GM13976 (cell line): ENCODE data around the gene FASLG.

Experiments used
- DNase-seq: peaks from one replicate; pipeline ENCODE4 v3.0.0; 2012; ENCODE audit warnings: low spot score
- in situ Hi-C: fragments of 300-500 bp; cut with MboI; formaldehyde crosslinking; loops from one replicate; pipeline ENCODE4 v1.12.0; 2022; ENCODE audit warnings: low sequenced_read_pairs, mixed read lengths, inconsistent platforms; ENCODE audit not compliant: unreplicated experiment
- TF ChIP-seq, protein P1 (sequence below): IDR thresholded peaks from 2 replicates; pipeline ENCODE4 v1.5.1; 2012; ENCODE audit warnings: borderline replicate concordance, mild to moderate bottlenecking; ENCODE audit not compliant: insufficient read depth; ENCODE audit errors: extremely low read depth, missing control alignments, control extremely low read depth

The FASLG gene

DNA sequence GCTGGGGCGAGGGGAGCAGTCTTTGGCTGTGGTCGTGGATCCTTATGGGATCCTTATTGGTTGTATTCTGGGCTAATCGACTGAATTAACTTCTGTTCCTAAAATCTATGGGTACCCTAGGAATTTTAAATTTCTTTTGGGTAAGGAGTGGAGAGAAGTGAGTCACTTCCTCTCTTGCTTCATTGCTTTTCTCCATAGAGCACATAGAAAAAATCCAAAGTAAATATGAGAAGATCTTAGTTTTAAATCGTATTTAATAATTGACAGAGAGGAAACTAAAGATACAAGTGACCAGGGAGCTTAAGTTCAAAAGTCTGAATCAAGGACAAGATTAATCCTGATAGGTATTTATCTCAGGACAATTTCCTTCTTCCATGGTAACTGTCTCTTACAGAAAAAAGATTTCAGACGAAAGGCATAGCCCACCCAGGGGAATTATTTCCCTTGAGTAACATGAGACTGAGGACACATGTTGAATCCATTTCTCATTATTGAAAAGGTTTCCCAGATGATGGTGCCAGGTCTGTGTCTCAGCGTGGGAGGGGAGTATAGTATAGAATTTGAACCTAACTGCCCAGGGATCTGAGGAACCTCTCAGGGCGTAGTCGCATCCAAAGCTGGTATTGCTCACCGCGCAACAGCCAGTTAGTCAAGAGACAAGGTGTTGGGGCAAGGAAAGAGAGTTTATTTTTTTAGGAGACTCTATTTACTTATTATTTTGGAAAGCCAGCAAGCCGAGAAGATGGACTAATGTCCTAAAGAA lies 28.7 kb upstream of the FASLG start:
- DNase-seq = no peak
- TF ChIP-seq, protein P1, sequence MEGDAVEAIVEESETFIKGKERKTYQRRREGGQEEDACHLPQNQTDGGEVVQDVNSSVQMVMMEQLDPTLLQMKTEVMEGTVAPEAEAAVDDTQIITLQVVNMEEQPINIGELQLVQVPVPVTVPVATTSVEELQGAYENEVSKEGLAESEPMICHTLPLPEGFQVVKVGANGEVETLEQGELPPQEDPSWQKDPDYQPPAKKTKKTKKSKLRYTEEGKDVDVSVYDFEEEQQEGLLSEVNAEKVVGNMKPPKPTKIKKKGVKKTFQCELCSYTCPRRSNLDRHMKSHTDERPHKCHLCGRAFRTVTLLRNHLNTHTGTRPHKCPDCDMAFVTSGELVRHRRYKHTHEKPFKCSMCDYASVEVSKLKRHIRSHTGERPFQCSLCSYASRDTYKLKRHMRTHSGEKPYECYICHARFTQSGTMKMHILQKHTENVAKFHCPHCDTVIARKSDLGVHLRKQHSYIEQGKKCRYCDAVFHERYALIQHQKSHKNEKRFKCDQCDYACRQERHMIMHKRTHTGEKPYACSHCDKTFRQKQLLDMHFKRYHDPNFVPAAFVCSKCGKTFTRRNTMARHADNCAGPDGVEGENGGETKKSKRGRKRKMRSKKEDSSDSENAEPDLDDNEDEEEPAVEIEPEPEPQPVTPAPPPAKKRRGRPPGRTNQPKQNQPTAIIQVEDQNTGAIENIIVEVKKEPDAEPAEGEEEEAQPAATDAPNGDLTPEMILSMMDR = no peak
- in situ Hi-C loops = no loop called here

GRCh38 chr1:172630868-172631267 lies 28.0 kb upstream of the FASLG start:
- TF ChIP-seq, protein P1 = no peak
- no peak for DNase-seq
- in situ Hi-C loops = no loop called here

- in situ Hi-C loops = no loop called here
- DNase-seq = no peak
These were observed 21.4 kb upstream of the FASLG start for GRCh38 chr1:172637522-172637921.

GRCh38 chr1:172638249-172638648 lies 20.7 kb upstream of the FASLG start:
- DNase-seq = no peak
- TF ChIP-seq, protein P1 = no peak
- in situ Hi-C loops = no loop called here

More at GRCh38 chr1:172637522-172637921, 21.4 kb upstream of the FASLG start:
- TF ChIP-seq, protein P1 = no peak

GRCh38 chr1:172638885-172639831 lies 19.7 kb upstream of the FASLG start:
- TF ChIP-seq, protein P1 = no peak
- DNase-seq = no peak
- in situ Hi-C loops = no loop called here

DNA sequence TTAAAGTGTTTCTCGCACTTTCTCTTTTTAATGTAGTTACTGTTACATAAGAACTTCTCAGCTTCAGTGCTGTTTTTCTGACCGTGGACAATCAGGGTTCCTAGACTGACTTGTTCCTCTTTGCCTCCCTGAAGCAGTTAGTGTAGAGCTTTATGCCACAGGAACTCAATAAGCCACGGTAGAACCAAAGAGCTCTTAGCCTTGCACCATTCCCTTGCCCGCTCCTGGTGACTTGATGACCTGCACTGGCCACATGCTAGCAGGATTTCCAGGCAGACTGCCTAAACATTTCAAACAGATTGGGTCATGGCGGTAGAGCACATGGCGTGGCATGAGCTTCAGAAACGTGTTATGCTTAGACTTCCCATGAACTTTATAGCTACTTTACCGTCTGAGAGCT lies 18.8 kb upstream of the FASLG start:
- no peak for DNase-seq
- in situ Hi-C loops = no loop called here
- TF ChIP-seq, protein P1 = no peak
